ENCODE data around the gene SKAP1. TPM values are rescaled to one million over a fixed set of nuclear protein-coding genes. Genes with fewer than 3 reads are reported as not detected.
A peak's percentile ranks its signal among the peaks of the same experiment; 100 is the strongest.

Gene SKAP1
- total RNA-seq, 4 donors from 2014 or later, result 1.1 to 12.1 (median 1.8) TPM; not detected in 1

- no peak for TF ChIP-seq POLR2AphosphoS5 (IDR thresholded peaks at IDR 0.05)
- TF ChIP-seq EP300 (IDR thresholded peaks at IDR 0.05), result no peak
- no peak for TF ChIP-seq POLR2A (IDR thresholded peaks at IDR 0.05)
- TF ChIP-seq CTCF (IDR thresholded peaks at IDR 0.05), result no peak
- ATAC-seq, result no peak
- no peaks in the 10 kb centered on the region for H3K9me3 ChIP-seq
- no peaks in the 10 kb centered on the region for H3K36me3 ChIP-seq
- no peak overlapping the region for H3K27ac ChIP-seq
- H3K4me3 ChIP-seq, result no peak overlapping the region
- no peaks in the 10 kb centered on the region for H3K4me1 ChIP-seq
- H3K27me3 ChIP-seq, result peaks cover 66% of the 10 kb centered on the region
- WGBS, 2 donors (ENCODE audit: low coverage in 1 of 2), result 83 to 100% methylated on average over 1 of the region's 1 CpG
Observed at GRCh38 chr17:48228720-48229119, 201.3 kb downstream of the SKAP1 start.

- peaks cover 68% of the 10 kb centered on the region for H3K27me3 ChIP-seq
- no peak overlapping the region for H3K27ac ChIP-seq
- no peaks in the 10 kb centered on the region for H3K36me3 ChIP-seq
- H3K4me1 ChIP-seq, result no peaks in the 10 kb centered on the region
- no peaks in the 10 kb centered on the region for H3K9me3 ChIP-seq
- 26 to 32% methylated on average over 5 of the region's 6 CpGs for WGBS, 2 donors (ENCODE audit: low coverage in 1 of 2)
- no peak for ATAC-seq
- no peak for TF ChIP-seq POLR2AphosphoS5 (IDR thresholded peaks at IDR 0.05)
- no peak for TF ChIP-seq CTCF (IDR thresholded peaks at IDR 0.05)
- TF ChIP-seq EP300 (IDR thresholded peaks at IDR 0.05), result no peak
- TF ChIP-seq POLR2A (IDR thresholded peaks at IDR 0.05), result no peak
- no peak overlapping the region for H3K4me3 ChIP-seq
Observed at GRCh38 chr17:48225725-48226567, 204.1 kb downstream of the SKAP1 start.

- no peak for TF ChIP-seq CTCF (IDR thresholded peaks at IDR 0.05)
- no peak for TF ChIP-seq POLR2A (IDR thresholded peaks at IDR 0.05)
- Histone ChIP-seq H3K4me3 (no peak overlapping the region), H3K9me3 (no peaks in the 10 kb centered on the region), H3K27ac (no peak overlapping the region), H3K4me1 (no peaks in the 10 kb centered on the region), H3K36me3 (no peaks in the 10 kb centered on the region), H3K27me3 (peaks cover 75% of the 10 kb centered on the region)
- no peak for ATAC-seq
Observed at GRCh38 chr17:48223945-48224344, 206.1 kb downstream of the SKAP1 start.

- no peaks in the 10 kb centered on the region for H3K4me1 ChIP-seq
- no peak for ATAC-seq
- WGBS, 2 donors (ENCODE audit: low coverage in 1 of 2), result 44% methylated on average over 1 of the region's 1 CpG; no CpG with 5 or more reads in 1 of the 2 donors
- H3K9me3 ChIP-seq, result no peaks in the 10 kb centered on the region
- no peak overlapping the region for H3K4me3 ChIP-seq
- H3K27me3 ChIP-seq, result peaks cover 51% of the 10 kb centered on the region
- no peak overlapping the region for H3K27ac ChIP-seq
- H3K36me3 ChIP-seq, result no peaks in the 10 kb centered on the region
- TF ChIP-seq POLR2AphosphoS5 (IDR thresholded peaks at IDR 0.05), result no peak
Observed at GRCh38 chr17:48219617-48220016, 210.4 kb downstream of the SKAP1 start.

- no peak for ATAC-seq
- 13% methylated on average over 1 of the region's 1 CpG; no CpG with 5 or more reads in 1 of the 2 donors for WGBS, 2 donors (ENCODE audit: low coverage in 1 of 2)
- Histone ChIP-seq H3K27ac (no peak overlapping the region), H3K4me1 (no peaks in the 10 kb centered on the region), H3K27me3 (peaks cover 49% of the 10 kb centered on the region), H3K36me3 (no peaks in the 10 kb centered on the region), H3K9me3 (no peaks in the 10 kb centered on the region), H3K4me3 (no peak overlapping the region)
- TF ChIP-seq POLR2AphosphoS5 (IDR thresholded peaks at IDR 0.05) (no peak), POLR2A (IDR thresholded peaks at IDR 0.05) (no peak), CTCF (IDR thresholded peaks at IDR 0.05) (peak in 2 of 4 experiments; percentile 24 to 40), EP300 (IDR thresholded peaks at IDR 0.05) (no peak)
Observed at GRCh38 chr17:48215583-48216139, 214.4 kb downstream of the SKAP1 start.

Data from gastroesophageal sphincter (tissue), 4 donors.